Peyer's patch (tissue), 4 donors: ENCODE measurements around the gene CCDC74A.
"Not testable (repeated sequence)": the region's sequence is repeated elsewhere in the genome, so short reads cannot be mapped to it uniquely, and the experiment has no call there.

Experiments used
- CTCF ChIP-seq, 6 experiments: fragments of 450-650 bp in 4 of 6; fragments of 200-600 bp in 2 of 6; sonication (generic) in 1 of 6; IDR thresholded peaks; one replicate each; pipeline ENCODE4 v1.5.1; 2017 to 2019; ENCODE audit warnings: antibody characterized with exemption in 6 of 6, mild to moderate bottlenecking in 3 of 6, moderate library complexity in 1 of 6
- POLR2A ChIP-seq, 2 donors: fragments of 450-650 bp; IDR thresholded peaks; one replicate each; pipeline ENCODE4 v1.5.1; 2017; ENCODE audit warnings: antibody characterized with exemption in 2 of 2, mild to moderate bottlenecking in 2 of 2, moderate library complexity in 2 of 2

GRCh38 chr2:131532723-131533608 lies 5.3 kb downstream of the CCDC74A start:
- TF ChIP-seq CTCF, POLR2A (IDR thresholded peaks at IDR 0.05): not testable (repeated sequence)
